Stimulated activated CD4-positive, alpha-beta T cell treated with anti-CD3 and anti-CD28 coated beads, Interleukin-15, amount 100 ng/mL, for 1 hour (primary cell): ENCODE measurements around the gene CCL4.
"Not testable (repeated sequence)": the region's sequence is repeated elsewhere in the genome, so short reads cannot be mapped to it uniquely, and the experiment has no call there.

ENCODE experiments used
- DNase-seq, 2 donors: peaks; one replicate each; pipeline ENCODE4 v3.0.0-alpha.2; 2020; ENCODE audit warnings: low read depth in 1 of 2, low spot score in 1 of 2

CCL4 gene

GRCh38 chr17:36103401-36103975, at the start of gene CCL4:
Gene CCL4, plus strand, starts transcription at chr17:36103827. Its CDS starts 79 bp downstream, at chr17:36103906.
- not testable (repeated sequence) for DNase-seq

- DNase-seq = no peak
These were observed 48.5 kb upstream of the CCL4 start for GRCh38 chr17:36055171-36055570.

DNA sequence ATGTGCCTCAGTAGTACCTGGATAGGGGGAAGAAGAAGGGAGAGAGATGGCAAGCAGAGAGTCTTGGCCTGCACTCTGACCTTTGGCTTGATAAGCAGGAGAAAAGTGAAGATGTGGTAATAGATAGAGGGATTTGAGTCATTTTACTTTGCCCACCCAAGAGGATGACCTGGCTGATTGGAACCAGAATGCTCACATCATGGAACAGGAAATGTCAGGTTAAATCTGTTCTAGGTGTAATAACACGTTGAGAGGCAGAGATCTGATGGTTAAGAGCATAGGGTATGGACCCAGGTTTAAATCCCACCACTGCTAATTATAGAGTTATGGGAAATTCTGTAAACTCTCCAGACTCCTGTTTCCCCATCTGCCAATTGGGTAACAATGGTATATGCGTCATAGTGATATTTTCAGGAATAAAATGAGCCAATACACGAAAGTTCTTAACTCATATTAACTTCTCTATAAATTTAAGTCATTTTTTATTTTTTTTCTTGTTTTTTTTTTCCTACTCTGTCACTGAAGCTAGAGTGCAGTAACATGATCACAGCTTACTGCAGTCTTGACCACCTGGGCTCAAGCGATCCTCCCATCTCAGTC, 47.6 kb upstream of the CCL4 start:
- DNase-seq = no peak

DNA sequence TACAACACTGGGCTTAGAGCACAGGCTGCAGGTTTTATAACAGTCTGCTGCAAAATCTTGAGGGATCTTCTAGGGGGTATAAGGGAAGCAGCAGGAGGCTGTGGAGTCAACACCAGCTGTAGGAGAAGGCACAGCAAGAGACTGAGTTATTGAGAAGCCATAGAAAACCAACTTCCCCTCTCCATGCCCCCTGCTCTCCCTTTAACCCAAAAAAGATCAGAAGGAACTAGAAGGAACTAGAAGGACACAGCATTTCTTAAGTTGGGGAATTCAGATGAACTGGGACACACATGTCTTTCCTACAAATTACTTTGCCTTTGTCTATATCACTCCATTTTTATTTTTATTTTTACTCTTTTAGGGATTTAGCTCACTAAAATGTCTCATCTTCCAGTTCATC, 45.7 kb upstream of the CCL4 start:
- no peak for DNase-seq

GRCh38 chr17:36059406-36059805, 44.2 kb upstream of the CCL4 start:
- DNase-seq = no peak

DNA sequence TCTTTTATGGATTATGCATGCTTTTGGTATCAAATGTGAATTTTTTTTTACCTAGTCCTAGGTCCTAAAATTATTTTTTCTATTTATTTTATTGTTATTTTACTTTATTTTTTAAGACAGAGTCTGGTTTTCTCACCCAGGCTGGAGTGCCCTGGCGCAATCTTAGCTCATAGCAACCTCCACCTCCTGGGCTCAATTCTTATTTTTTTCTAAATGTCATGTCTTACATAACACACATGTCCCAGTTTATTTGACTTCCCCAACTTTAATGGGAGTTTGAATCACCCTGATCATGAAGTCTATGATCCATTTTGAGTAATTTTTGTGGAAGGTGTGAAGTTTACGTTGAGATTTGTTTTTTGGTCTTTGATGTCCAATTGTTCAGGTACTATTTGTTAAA, 42.8 kb upstream of the CCL4 start:
- DNase-seq = no peak

GRCh38 chr17:36063786-36064541, 39.7 kb upstream of the CCL4 start, which contains the start of gene CCL18:
Gene CCL18, plus strand, starts transcription at chr17:36064272. Its CDS starts 71 bp downstream, at chr17:36064343.
- DNase-seq = no peak

GRCh38 chr17:36066365-36066985, 37.2 kb upstream of the CCL4 start:
- DNase-seq = no peak

GRCh38 chr17:36068524-36068923, 35.1 kb upstream of the CCL4 start:
- no peak for DNase-seq

GRCh38 chr17:36069136-36069535, 34.5 kb upstream of the CCL4 start:
- DNase-seq = no peak

GRCh38 chr17:36070427-36070826, 33.2 kb upstream of the CCL4 start:
- DNase-seq = no peak

- DNase-seq = no peak
These were observed 31.9 kb upstream of the CCL4 start for GRCh38 chr17:36071751-36072150.

DNA sequence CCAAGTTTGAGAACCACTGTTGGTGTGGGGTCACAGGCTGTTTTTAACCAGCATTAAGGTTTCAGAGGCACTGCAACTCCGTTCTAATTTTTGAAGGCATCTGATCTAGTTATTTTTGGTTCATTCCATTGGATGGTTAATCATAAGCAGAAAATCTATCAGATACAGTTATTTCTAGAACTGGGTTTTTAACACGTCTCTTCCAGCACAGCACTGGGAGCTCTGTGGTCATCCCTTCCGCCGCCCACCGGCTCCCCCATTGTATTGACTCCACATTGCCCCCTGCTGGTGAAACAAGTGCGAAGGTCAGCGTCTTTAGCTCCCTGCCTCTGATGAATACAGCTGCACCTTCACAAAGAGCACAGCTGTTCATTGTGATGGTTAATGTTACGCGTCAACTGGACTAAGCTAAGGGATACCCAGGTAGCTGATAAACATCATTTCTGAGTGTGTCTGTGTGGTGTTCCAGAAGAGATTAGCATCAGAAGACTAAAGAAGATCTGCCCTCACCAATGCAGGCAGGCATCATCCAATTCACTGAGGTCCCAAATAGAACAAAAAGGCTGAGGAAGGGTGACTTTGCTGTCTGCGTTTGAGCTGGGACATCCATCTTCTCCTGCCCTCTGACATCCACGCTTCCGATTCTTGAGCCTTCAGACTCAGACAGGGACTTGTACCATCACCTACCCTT, 31.1 kb upstream of the CCL4 start:
- DNase-seq = peak in 1 of 2 donors; percentile 20

GRCh38 chr17:36074365-36074764, 29.3 kb upstream of the CCL4 start:
- no peak for DNase-seq

- DNase-seq = not testable (repeated sequence)
These were observed 21.8 kb upstream of the CCL4 start for GRCh38 chr17:36081681-36082471.

- peak in 1 of 2 donors; percentile 4 for DNase-seq
These were observed 21.0 kb upstream of the CCL4 start for GRCh38 chr17:36082482-36083120.

DNA sequence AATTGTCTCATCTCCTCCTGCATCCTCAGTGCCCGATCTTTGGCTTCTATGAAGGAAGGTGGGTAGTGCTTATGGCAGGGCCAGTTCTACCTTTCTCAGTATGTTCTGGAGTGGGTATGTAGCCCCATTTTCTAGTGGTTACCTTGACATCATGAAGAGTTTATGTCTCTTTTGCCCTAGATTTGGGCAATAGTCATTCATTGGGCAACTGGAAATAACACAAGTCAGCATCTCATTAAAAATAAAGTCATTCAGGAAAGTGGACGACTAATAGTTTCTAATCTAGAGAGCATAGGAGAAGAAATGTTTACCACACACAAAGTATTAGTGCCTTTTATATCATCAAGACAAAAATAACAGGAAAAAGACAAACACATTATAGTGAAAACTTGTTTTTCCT, 19.9 kb upstream of the CCL4 start:
- not testable (repeated sequence) for DNase-seq

- DNase-seq = no peak
These were observed 17.9 kb upstream of the CCL4 start for GRCh38 chr17:36085765-36086164.

- DNase-seq = no peak
These were observed 16.8 kb upstream of the CCL4 start for GRCh38 chr17:36086791-36087190.

DNA sequence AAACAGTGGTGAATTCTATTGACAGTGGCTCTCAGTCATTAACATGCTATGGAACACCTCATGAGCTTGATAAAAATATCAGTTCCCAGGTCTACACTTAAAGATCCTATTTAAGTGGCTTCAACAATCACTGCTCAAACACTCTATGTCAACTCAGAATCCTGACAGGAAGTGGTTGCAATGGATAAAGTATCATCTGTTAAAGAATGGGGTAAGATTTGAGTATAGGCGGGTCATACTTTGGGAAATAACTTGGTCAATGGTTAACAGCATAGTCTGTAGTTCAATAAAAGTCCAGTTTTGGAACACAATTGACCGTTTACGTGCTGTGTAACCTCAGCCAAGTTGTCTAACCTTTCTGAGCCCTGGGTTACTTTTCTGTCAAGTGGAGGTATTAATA, 16.2 kb upstream of the CCL4 start:
- not testable (repeated sequence) for DNase-seq
